Keratinocyte (primary cell): Measurements from ENCODE around the gene KMT2C.

ENCODE experiments used
- EZH2 ChIP-seq: IDR thresholded peaks from one replicate; pipeline ENCODE4 v1.6.1; 2012; ENCODE audit warnings: inconsistent platforms, mild to moderate bottlenecking, low read length, moderate library complexity
- TF ChIP-seq, protein P1 (sequence below), 3 experiments: IDR thresholded peaks in 1 of 3; conservative IDR thresholded peaks in 1 of 3; optimal IDR thresholded peaks in 1 of 3; 2 replicates in 2 of 3; 3 replicates in 1 of 3; pipeline versions ENCODE3 to v1.5.1; 2011; ENCODE audit warnings: low read length in 3 of 3, mild to moderate bottlenecking in 3 of 3, moderate library complexity in 2 of 3, control low read depth in 1 of 3, inconsistent platforms in 1 of 3; ENCODE audit not compliant: insufficient read depth in 2 of 3; ENCODE audit errors: extremely low read depth in 1 of 3

GRCh38 chr7:152414779-152415178 lies 21.0 kb downstream of the KMT2C start:
- TF ChIP-seq, protein P1, sequence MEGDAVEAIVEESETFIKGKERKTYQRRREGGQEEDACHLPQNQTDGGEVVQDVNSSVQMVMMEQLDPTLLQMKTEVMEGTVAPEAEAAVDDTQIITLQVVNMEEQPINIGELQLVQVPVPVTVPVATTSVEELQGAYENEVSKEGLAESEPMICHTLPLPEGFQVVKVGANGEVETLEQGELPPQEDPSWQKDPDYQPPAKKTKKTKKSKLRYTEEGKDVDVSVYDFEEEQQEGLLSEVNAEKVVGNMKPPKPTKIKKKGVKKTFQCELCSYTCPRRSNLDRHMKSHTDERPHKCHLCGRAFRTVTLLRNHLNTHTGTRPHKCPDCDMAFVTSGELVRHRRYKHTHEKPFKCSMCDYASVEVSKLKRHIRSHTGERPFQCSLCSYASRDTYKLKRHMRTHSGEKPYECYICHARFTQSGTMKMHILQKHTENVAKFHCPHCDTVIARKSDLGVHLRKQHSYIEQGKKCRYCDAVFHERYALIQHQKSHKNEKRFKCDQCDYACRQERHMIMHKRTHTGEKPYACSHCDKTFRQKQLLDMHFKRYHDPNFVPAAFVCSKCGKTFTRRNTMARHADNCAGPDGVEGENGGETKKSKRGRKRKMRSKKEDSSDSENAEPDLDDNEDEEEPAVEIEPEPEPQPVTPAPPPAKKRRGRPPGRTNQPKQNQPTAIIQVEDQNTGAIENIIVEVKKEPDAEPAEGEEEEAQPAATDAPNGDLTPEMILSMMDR (optimal IDR thresholded peaks at IDR 0.05 in 1 of 3, IDR thresholded peaks at IDR 0.05 in 1 of 3, conservative IDR thresholded peaks at IDR 0.05 in 1 of 3; ENCODE audit: extremely low read depth in 1 of 3, insufficient read depth in 2 of 3, low read length in 3 of 3): no peak
- TF ChIP-seq EZH2: no peak
